Astrocyte (in vitro differentiated cells and primary cell): ENCODE data around the gene STK32B. TPM values are rescaled to one million over a fixed set of nuclear protein-coding genes. Genes with fewer than 3 reads are reported as not detected.
"Not testable (repeated sequence)": the region's sequence is repeated elsewhere in the genome, so short reads cannot be mapped to it uniquely, and the experiment has no call there.

Experiments
- DNase-seq: peaks from one replicate; pipeline ENCODE4 v3.0.0-alpha.2; 2010; ENCODE audit warnings: low read depth
- FAIRE-seq: peaks from 2 replicates; lab custom pipeline; 2011; peaks lifted over from hg19 to GRCh38; lab: Jason Lieb, UNC
- H2AFZ ChIP-seq: 2 replicates; pipeline ENCODE4 v1.6.0; 2012; ENCODE audit warnings: low read depth, low read length, inconsistent platforms
- H3K27ac ChIP-seq: 2 replicates; pipeline ENCODE4 v1.5.1; 2011; ENCODE audit warnings: low read depth, low read length, inconsistent platforms
- H3K27me3 ChIP-seq: 2 replicates; pipeline ENCODE4 v1.6.0; 2011; ENCODE audit warnings: low read length, inconsistent platforms; ENCODE audit not compliant: insufficient read depth
- H3K36me3 ChIP-seq: 2 replicates; pipeline ENCODE4 v1.5.1; 2011; ENCODE audit warnings: low read length, inconsistent platforms; ENCODE audit not compliant: insufficient read depth
- H3K4me1 ChIP-seq: 2 replicates; pipeline ENCODE4 v1.5.1; 2011; ENCODE audit warnings: low read length, inconsistent platforms; ENCODE audit not compliant: insufficient read depth
- H3K4me2 ChIP-seq: 2 replicates; pipeline ENCODE4 v1.6.0; 2012; ENCODE audit warnings: low read length, inconsistent platforms
- H3K4me3 ChIP-seq: 2 replicates; pipeline ENCODE4 v1.5.1; 2011; ENCODE audit warnings: low read depth, mild to moderate bottlenecking, low read length, inconsistent platforms; ENCODE audit not compliant: insufficient read depth
- H3K79me2 ChIP-seq: 2 replicates; pipeline ENCODE4 v1.6.0; 2012; ENCODE audit warnings: mild to moderate bottlenecking, low read length, inconsistent platforms; ENCODE audit not compliant: insufficient read depth
- H3K9ac ChIP-seq: 2 replicates; pipeline ENCODE4 v1.6.0; 2012; ENCODE audit warnings: mild to moderate bottlenecking, low read length, inconsistent platforms
- H3K9me3 ChIP-seq: 2 replicates; pipeline ENCODE4 v1.5.1; 2012; ENCODE audit warnings: low read depth, mild to moderate bottlenecking, low read length, inconsistent platforms; ENCODE audit not compliant: insufficient read depth
- H4K20me1 ChIP-seq: 2 replicates; pipeline ENCODE4 v1.6.0; 2012; ENCODE audit warnings: low read length, inconsistent platforms; ENCODE audit not compliant: insufficient read depth
- H3K27ac Mint-ChIP-seq: one replicate; pipeline ENCODE4 v1.8.0; 2021; ENCODE audit warnings: mild to moderate bottlenecking, mixed read lengths; ENCODE audit not compliant: unreplicated experiment
- H3K27me3 Mint-ChIP-seq: one replicate; pipeline ENCODE4 v1.8.0; 2021; ENCODE audit warnings: low read depth, mixed read lengths; ENCODE audit not compliant: unreplicated experiment
- H3K36me3 Mint-ChIP-seq: one replicate; pipeline ENCODE4 v1.8.0; 2021; ENCODE audit warnings: low read depth, mixed read lengths; ENCODE audit not compliant: unreplicated experiment
- H3K4me1 Mint-ChIP-seq: one replicate; pipeline ENCODE4 v1.8.0; 2021; ENCODE audit warnings: low read depth, mixed read lengths; ENCODE audit not compliant: unreplicated experiment
- H3K4me3 Mint-ChIP-seq: one replicate; pipeline ENCODE4 v1.8.0; 2021; ENCODE audit warnings: mild to moderate bottlenecking, moderate library complexity, mixed read lengths; ENCODE audit not compliant: unreplicated experiment
- H3K9me3 Mint-ChIP-seq: one replicate; pipeline ENCODE4 v1.8.0; 2021; ENCODE audit warnings: mild to moderate bottlenecking, mixed read lengths; ENCODE audit not compliant: unreplicated experiment
- EZH2 ChIP-seq: IDR thresholded peaks from 2 replicates; pipeline ENCODE4 v1.6.1; 2012; ENCODE audit warnings: mild to moderate bottlenecking, low read length, inconsistent platforms; ENCODE audit not compliant: insufficient read depth
- total RNA-seq: library from RNA; stranded (reverse); gene quantifications from 2 replicates; pipeline ENCODE4 v1.2.1, GENCODE V29; 2021
- TF ChIP-seq, protein P1 (sequence below): IDR thresholded peaks from 2 replicates; pipeline ENCODE4 v1.5.1; 2011; ENCODE audit warnings: low read depth, mild to moderate bottlenecking, inconsistent platforms, low read length, moderate library complexity; ENCODE audit not compliant: insufficient read depth

Gene STK32B
- total RNA-seq, 1 donor from 2014 or later = 2.9 TPM

DNA sequence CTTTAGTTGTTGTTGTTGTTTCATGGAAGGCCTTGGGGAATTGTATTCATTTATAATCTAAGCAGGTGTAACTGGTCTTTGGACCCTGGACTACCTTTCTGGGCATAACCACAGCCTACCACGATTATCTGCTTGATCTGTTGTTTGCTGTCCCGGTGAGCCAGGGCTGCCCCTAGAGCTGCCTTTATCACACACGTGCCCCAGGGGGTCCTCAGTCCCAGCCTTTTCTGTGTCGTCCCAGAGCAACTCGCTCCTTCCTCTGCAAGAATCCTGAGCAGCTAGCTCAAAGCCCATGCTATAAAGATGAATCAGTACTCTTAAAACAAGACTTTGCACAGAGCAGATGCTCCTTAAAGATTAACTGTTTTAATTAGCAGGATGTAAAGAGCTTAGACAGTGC, 383.9 kb downstream of the STK32B start:
- TF ChIP-seq, protein P1, sequence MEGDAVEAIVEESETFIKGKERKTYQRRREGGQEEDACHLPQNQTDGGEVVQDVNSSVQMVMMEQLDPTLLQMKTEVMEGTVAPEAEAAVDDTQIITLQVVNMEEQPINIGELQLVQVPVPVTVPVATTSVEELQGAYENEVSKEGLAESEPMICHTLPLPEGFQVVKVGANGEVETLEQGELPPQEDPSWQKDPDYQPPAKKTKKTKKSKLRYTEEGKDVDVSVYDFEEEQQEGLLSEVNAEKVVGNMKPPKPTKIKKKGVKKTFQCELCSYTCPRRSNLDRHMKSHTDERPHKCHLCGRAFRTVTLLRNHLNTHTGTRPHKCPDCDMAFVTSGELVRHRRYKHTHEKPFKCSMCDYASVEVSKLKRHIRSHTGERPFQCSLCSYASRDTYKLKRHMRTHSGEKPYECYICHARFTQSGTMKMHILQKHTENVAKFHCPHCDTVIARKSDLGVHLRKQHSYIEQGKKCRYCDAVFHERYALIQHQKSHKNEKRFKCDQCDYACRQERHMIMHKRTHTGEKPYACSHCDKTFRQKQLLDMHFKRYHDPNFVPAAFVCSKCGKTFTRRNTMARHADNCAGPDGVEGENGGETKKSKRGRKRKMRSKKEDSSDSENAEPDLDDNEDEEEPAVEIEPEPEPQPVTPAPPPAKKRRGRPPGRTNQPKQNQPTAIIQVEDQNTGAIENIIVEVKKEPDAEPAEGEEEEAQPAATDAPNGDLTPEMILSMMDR = no peak
- TF ChIP-seq EZH2 = no peak
- Histone ChIP-seq H3K27ac (no peak overlapping the region), H3K9ac (no peak overlapping the region), H3K9me3 (no peaks in the 10 kb centered on the region), H3K27me3 (no peaks in the 10 kb centered on the region), H4K20me1 (no peaks in the 10 kb centered on the region), H3K4me1 (no peaks in the 10 kb centered on the region), H3K4me3 (no peak overlapping the region), H2AFZ (no peak overlapping the region), H3K4me2 (no peak overlapping the region), H3K36me3 (no peaks in the 10 kb centered on the region), H3K79me2 (no peaks in the 10 kb centered on the region)
- DNase-seq = no peak
- H3K4me1 Mint-ChIP-seq = no peaks in the 10 kb centered on the region
- H3K27me3 Mint-ChIP-seq = peaks cover 19% of the 10 kb centered on the region
- no peak overlapping the region for H3K4me3 Mint-ChIP-seq
- H3K27ac Mint-ChIP-seq = no peak overlapping the region
- peaks cover 3% of the 10 kb centered on the region for H3K36me3 Mint-ChIP-seq
- H3K9me3 Mint-ChIP-seq = peaks cover 7% of the 10 kb centered on the region
- FAIRE-seq = no peak

DNA sequence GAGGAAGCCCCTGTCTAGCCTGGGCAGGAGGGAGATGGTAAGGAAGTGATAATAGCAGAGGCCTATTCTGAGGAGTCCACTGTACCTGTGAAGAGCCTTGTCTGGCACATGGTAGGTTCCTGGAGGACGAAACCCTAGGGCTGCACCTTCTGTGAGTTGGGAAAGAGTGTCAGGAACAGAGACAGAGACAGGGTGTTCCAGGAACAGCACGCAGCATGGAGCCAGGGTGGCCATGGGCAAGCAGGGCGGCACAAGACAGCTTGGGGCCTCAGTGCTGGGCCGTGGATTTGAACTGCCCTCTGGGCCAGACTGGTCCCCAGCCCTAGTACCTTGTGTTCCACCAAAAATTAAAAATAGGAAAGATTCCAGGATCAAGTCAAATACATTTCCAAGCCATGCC, 384.5 kb downstream of the STK32B start:
- Histone ChIP-seq H3K27ac (no peak overlapping the region), H3K27me3 (no peaks in the 10 kb centered on the region), H3K9ac (no peak overlapping the region), H3K9me3 (no peaks in the 10 kb centered on the region), H3K79me2 (no peaks in the 10 kb centered on the region), H3K4me3 (no peak overlapping the region), H3K4me1 (no peaks in the 10 kb centered on the region), H3K4me2 (no peak overlapping the region), H2AFZ (no peak overlapping the region), H4K20me1 (no peaks in the 10 kb centered on the region), H3K36me3 (no peaks in the 10 kb centered on the region)
- H3K36me3 Mint-ChIP-seq = peaks cover 3% of the 10 kb centered on the region
- DNase-seq (no peak), FAIRE-seq (no peak)
- no peaks in the 10 kb centered on the region for H3K4me1 Mint-ChIP-seq
- H3K27me3 Mint-ChIP-seq = peaks cover 19% of the 10 kb centered on the region
- H3K27ac Mint-ChIP-seq = no peak overlapping the region
- peaks cover 7% of the 10 kb centered on the region for H3K9me3 Mint-ChIP-seq
- no peak overlapping the region for H3K4me3 Mint-ChIP-seq
- TF ChIP-seq EZH2 = no peak
- TF ChIP-seq, protein P1 = no peak

DNA sequence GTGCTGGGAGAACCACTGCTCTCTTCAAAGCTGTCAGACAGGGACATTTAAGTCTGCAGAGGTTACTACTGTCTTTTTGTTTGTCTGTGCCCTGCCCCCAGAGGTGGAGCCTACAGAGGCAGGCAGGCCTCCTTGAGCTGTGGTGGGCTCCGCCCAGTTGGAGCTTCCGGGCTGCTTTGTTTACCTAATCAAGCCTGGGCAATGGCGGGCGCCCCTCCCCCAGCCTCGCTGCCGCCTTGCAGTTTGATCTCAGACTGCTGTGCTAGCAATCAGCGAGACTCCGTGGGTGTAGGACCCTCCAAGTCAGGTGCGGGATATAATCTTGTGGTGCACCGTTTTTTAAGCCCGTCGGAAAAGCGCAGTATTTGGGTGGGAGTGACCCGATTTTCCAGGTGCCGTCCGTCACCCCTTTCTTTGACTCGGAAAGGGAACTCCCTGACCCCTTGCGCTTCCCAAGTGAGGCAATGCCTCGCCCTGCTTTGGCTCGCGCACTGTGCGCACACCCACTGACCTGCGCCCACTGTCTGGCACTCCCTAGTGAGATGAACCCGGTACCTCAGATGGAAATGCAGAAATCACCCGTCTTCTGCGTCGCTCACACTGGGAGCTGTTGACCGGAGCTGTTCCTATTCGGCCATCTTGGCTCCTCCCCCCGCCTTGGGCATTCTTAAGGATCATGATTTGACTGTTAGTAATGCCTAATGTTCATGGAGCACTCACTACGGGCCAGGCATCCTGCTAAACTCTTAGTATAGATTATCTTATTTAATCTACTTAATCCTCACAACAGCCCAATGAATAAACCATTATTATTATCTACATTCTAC, 392.9 kb downstream of the STK32B start:
- not testable (repeated sequence) for H3K79me2 ChIP-seq, H3K36me3 Mint-ChIP-seq, H4K20me1 ChIP-seq, H2AFZ ChIP-seq, H3K27ac ChIP-seq, H3K4me1 Mint-ChIP-seq, H3K27me3 Mint-ChIP-seq, H3K36me3 ChIP-seq, H3K9me3 ChIP-seq, H3K27me3 ChIP-seq, H3K27ac Mint-ChIP-seq, H3K9me3 Mint-ChIP-seq, H3K4me1 ChIP-seq, FAIRE-seq, H3K4me3 Mint-ChIP-seq, DNase-seq, H3K9ac ChIP-seq, H3K4me3 ChIP-seq, H3K4me2 ChIP-seq
